ENCODE results near the gene CROCC2. TPM values are rescaled to one million over a fixed set of nuclear protein-coding genes. Genes with fewer than 3 reads are reported as not detected.

Gene CROCC2
- total and polyA plus RNA-seq, 2 experiments from 2014 or later = not detected

- no peaks in the 10 kb centered on the region for H3K9me3 ChIP-seq (ENCODE audit: low read depth)
- peaks cover 7% of the 10 kb centered on the region for H3K4me1 ChIP-seq (ENCODE audit: low read depth)
- no peak for DNase-seq (ENCODE audit: low read depth in 1 of 2, low spot score in 1 of 2)
- H3K27ac ChIP-seq = no peak overlapping the region
- no peak for TF ChIP-seq CTCF (IDR thresholded peaks at IDR 0.05; ENCODE audit: low read depth, low read length)
- H3K4me3 ChIP-seq = no peak overlapping the region
- H3K36me3 ChIP-seq = no peaks in the 10 kb centered on the region
- H3K27me3 ChIP-seq = no peaks in the 10 kb centered on the region
Measured at GRCh38 chr2:240958366-240959213, 52.5 kb downstream of the CROCC2 start.

- peaks cover 7% of the 10 kb centered on the region for H3K4me1 ChIP-seq (ENCODE audit: low read depth)
- DNase-seq (ENCODE audit: low read depth in 1 of 2, low spot score in 1 of 2) = no peak
Measured at GRCh38 chr2:240959214-240959940, 53.2 kb downstream of the CROCC2 start.

GRCh38 chr2:240959941-240960308 is 53.8 kb downstream of the CROCC2 start:
- DNase-seq (ENCODE audit: low read depth in 1 of 2, low spot score in 1 of 2) = no peak
- H3K27ac ChIP-seq = no peak overlapping the region
- no peaks in the 10 kb centered on the region for H3K27me3 ChIP-seq
- H3K4me3 ChIP-seq = no peak overlapping the region
- H3K36me3 ChIP-seq = no peaks in the 10 kb centered on the region
- no peak for TF ChIP-seq CTCF (IDR thresholded peaks at IDR 0.05; ENCODE audit: low read depth, low read length)
- no peaks in the 10 kb centered on the region for H3K9me3 ChIP-seq (ENCODE audit: low read depth)
- H3K4me1 ChIP-seq (ENCODE audit: low read depth) = peaks cover 7% of the 10 kb centered on the region

More at GRCh38 chr2:240959214-240959940, 53.2 kb downstream of the CROCC2 start:
- Histone ChIP-seq H3K9me3 (ENCODE audit: low read depth) (no peaks in the 10 kb centered on the region), H3K27me3 (no peaks in the 10 kb centered on the region), H3K36me3 (no peaks in the 10 kb centered on the region), H3K27ac (no peak overlapping the region), H3K4me3 (no peak overlapping the region)
- TF ChIP-seq CTCF (IDR thresholded peaks at IDR 0.05; ENCODE audit: low read depth, low read length) = no peak

- no peak overlapping the region for H3K4me3 ChIP-seq
- DNase-seq (ENCODE audit: low read depth in 1 of 2, low spot score in 1 of 2) = peak; percentile 19 to 82
- H3K9me3 ChIP-seq (ENCODE audit: low read depth) = no peaks in the 10 kb centered on the region
- no peak for TF ChIP-seq CTCF (IDR thresholded peaks at IDR 0.05; ENCODE audit: low read depth, low read length)
- H3K27ac ChIP-seq = no peak overlapping the region
- H3K27me3 ChIP-seq = no peaks in the 10 kb centered on the region
- H3K36me3 ChIP-seq = no peaks in the 10 kb centered on the region
- peaks cover 7% of the 10 kb centered on the region for H3K4me1 ChIP-seq (ENCODE audit: low read depth)
Measured at GRCh38 chr2:240960309-240960970, 54.3 kb downstream of the CROCC2 start.

- peaks cover 7% of the 10 kb centered on the region for H3K4me1 ChIP-seq (ENCODE audit: low read depth)
- peak in 1 of 2 donors; percentile 66 for DNase-seq (ENCODE audit: low read depth in 1 of 2, low spot score in 1 of 2)
- no peak for TF ChIP-seq CTCF (IDR thresholded peaks at IDR 0.05; ENCODE audit: low read depth, low read length)
- H3K9me3 ChIP-seq (ENCODE audit: low read depth) = no peaks in the 10 kb centered on the region
- no peak overlapping the region for H3K27ac ChIP-seq
- no peak overlapping the region for H3K4me3 ChIP-seq
- no peaks in the 10 kb centered on the region for H3K27me3 ChIP-seq
- no peaks in the 10 kb centered on the region for H3K36me3 ChIP-seq
Measured at GRCh38 chr2:240960971-240961876, 55.1 kb downstream of the CROCC2 start.
